ENCODE data around the gene PHYH.
"Not testable (repeated sequence)": the region's sequence is repeated elsewhere in the genome, so short reads cannot be mapped to it uniquely, and the experiment has no call there.

The PHYH gene

DNA sequence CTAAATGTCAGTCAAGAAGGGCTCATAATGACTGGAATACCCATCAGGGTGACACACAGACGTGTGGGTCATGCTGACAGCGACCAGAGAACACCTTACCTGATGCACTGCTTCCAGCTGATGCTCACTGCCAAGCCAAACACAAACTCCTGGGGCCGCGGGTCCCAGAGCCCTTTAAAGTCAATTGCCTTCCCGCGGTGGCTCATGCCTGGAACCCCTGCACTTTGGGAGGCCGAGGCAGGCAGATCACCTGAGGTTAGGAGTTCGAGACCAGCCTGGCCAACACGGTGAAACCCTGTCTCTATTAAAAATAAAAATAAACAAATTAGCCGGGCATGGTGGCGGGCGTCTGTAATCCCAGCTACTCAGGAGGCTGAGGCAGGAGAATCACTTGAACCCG, 65.1 kb downstream of the PHYH start:
- DNase-seq; intact Hi-C loops (cut with DNase I): not testable (repeated sequence)

DNA sequence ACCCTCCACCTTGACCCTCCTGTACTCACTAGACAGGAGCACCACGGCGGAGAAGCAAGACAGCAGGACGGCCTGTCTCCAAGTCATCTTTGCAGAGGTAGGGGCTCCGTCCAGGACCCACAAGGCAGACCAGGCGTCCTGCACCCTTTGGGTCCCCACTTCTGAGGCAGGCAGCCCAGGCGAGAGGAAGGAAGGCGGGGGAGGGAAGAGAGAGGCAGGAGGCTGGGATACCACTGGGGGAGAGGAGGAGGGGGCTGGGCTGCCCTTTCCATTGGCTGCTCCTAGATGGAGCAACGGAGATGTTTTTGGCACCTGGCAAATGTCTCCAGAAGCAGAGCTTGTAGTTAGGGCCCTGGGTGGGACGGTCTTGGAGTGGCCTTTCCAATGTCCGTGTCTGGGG, 65.7 kb downstream of the PHYH start, which contains the start of gene UCMA:
UCMA (minus strand) TSS at position 203 of the 400 bp plus-strand sequence; CDS start at position 87, 116 bp downstream.
- intact Hi-C loops (cut with DNase I): no loop called here
- DNase-seq: no peak

DNA sequence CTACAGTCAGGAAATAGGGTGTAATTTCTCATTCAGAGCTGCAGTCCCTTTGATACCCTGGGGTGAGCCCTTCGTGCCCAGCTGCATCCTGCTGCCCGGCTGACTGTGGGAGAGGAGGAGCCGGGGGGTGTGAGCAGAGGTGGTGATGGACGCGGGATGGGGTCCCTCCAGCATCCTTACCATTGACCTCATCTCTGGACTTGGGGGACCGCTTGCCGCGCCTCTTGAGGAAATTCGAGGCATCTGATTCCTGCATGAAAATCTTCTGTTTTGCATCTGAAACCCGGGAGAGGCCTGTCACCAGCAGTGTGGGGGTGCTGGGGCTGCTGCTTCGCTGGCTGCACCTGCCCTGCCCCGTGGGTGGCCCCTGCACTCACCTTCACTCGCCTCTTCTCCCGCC, 66.5 kb downstream of the PHYH start:
- intact Hi-C loops (cut with DNase I): no loop called here
- DNase-seq: no peak

DNA sequence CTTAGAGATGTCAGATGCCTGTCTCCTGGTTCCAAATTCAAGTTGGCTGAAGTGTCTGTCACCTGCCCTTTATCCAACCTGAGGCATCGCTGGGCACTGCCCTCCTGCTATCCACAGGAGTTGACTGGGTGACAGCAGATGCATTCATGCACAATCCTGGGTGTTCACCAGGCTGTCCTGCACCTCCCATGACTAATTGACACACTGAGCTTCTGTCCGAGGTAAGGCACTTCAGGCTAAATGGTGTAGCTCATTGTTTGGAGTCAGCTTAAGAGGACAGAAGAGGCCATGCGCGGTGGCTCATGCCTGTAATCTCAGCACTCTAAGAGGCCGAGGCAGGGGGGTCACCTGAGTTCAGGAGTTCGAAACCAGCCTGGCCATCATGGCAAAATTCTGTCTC, 68.1 kb downstream of the PHYH start:
- no peak for DNase-seq
- intact Hi-C loops (cut with DNase I): no loop called here

DNA sequence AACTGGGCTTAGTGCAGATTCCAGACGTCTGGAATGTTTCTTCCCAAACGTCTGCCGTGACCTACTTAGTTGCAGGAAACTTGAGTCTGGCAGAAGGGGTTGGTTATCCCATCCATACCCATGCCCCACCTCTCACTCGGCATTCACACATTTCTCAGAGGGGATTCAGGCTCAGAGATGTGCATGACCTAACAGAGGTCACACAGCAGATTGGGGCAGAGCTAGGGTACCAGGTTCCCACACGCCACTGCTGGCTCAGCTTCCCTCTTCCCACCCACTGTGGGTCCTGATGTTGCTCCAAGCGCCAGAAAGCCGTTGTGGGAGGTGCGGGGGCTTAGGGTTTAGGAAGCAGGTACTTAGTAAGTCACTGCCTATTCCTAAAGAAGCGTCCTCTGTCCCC, 68.7 kb downstream of the PHYH start:
- no peak for DNase-seq
- intact Hi-C loops (cut with DNase I): no loop called here
